Measurements from ENCODE around the gene NAMPT.
"Not testable (repeated sequence)": the region's sequence is repeated elsewhere in the genome, so short reads cannot be mapped to it uniquely, and the experiment has no call there.

The NAMPT gene

GRCh38 chr7:106224797-106225196 is 60.0 kb downstream of the NAMPT start:
- no peak for DNase-seq

GRCh38 chr7:106223156-106223555 is 61.6 kb downstream of the NAMPT start:
- DNase-seq, result no peak

GRCh38 chr7:106222545-106222944 is 62.2 kb downstream of the NAMPT start:
- DNase-seq, result no peak

GRCh38 chr7:106220307-106220706 is 64.5 kb downstream of the NAMPT start:
- DNase-seq, result no peak

GRCh38 chr7:106219170-106219569 is 65.6 kb downstream of the NAMPT start:
- DNase-seq, result no peak

- no peak for DNase-seq
These were observed 66.2 kb downstream of the NAMPT start for GRCh38 chr7:106218546-106218945.

GRCh38 chr7:106216923-106217542 is 67.8 kb downstream of the NAMPT start:
- no peak for DNase-seq

GRCh38 chr7:106216517-106216922 is 68.3 kb downstream of the NAMPT start:
- DNase-seq, result no peak

GRCh38 chr7:106215868-106216516 is 68.8 kb downstream of the NAMPT start:
- DNase-seq, result no peak

GRCh38 chr7:106208944-106209343 is 75.8 kb downstream of the NAMPT start:
- DNase-seq, result not testable (repeated sequence)

GRCh38 chr7:106206826-106207541 is 77.8 kb downstream of the NAMPT start:
- DNase-seq, result no peak

GRCh38 chr7:106205621-106206222 is 79.1 kb downstream of the NAMPT start:
- DNase-seq, result no peak

GRCh38 chr7:106203473-106203872 is 81.3 kb downstream of the NAMPT start:
- no peak for DNase-seq

- no peak for DNase-seq
These were observed 83.6 kb downstream of the NAMPT start for GRCh38 chr7:106201164-106201563.

GRCh38 chr7:106199813-106200364 is 84.9 kb downstream of the NAMPT start:
- no peak for DNase-seq

GRCh38 chr7:106199024-106199423 is 85.8 kb downstream of the NAMPT start:
- DNase-seq, result no peak
